RWPE1 (cell line): ENCODE data around the gene SYT1.

Experiments used
- CTCF ChIA-PET: fragments of 350-600 bp; sonication (Branson Sonifier 250); formaldehyde crosslinking; extraction: SDS; loops from one replicate; lab custom pipeline; 2021; lab: Yijun Ruan, JAX
- POLR2A ChIA-PET: fragments of 400-600 bp; formaldehyde crosslinking; extraction: SDS; loops from one replicate; lab custom pipeline; 2020; ENCODE audit warnings: antibody characterized with exemption; ENCODE audit not compliant: low non-redundant PET; lab: Yijun Ruan, JAX
- DNase-seq: peaks from one replicate; pipeline ENCODE4 v3.0.0; 2012; ENCODE audit warnings: low spot score
- H3K27ac ChIP-seq: fragments of 450-650 bp; 2 replicates; pipeline ENCODE4 v1.5.1; 2017
- CTCF ChIP-seq: fragments of 450-650 bp; conservative IDR thresholded peaks from 2 replicates; pipeline ENCODE4 v1.5.1; 2017; ENCODE audit warnings: low read depth, mild to moderate bottlenecking

SYT1 gene

GRCh38 chr12:79006306-79006705, 141.7 kb downstream of the SYT1 start:
- CTCF ChIA-PET: interaction anchor here (0.6 kb wide), 1 partner anchor 725 kb away, joined by 3 read pairs; no protein-coding TSS in a partner anchor
- 0 out of 2 replicates have a peak, but pooled peaks have one; percentile 13 for TF ChIP-seq CTCF
- peak; percentile 4 for DNase-seq
- POLR2A ChIA-PET: no interaction called here
- H3K27ac ChIP-seq: no peak overlapping the region

- TF ChIP-seq CTCF: no peak
- no peak overlapping the region for H3K27ac ChIP-seq
- CTCF ChIA-PET: interaction anchor here (0.6 kb wide), 1 partner anchor 549 kb away, joined by 3 read pairs; no protein-coding TSS in a partner anchor
- no peak for DNase-seq
- POLR2A ChIA-PET: no interaction called here
These were observed 144.0 kb downstream of the SYT1 start for GRCh38 chr12:79008591-79008990.

DNA sequence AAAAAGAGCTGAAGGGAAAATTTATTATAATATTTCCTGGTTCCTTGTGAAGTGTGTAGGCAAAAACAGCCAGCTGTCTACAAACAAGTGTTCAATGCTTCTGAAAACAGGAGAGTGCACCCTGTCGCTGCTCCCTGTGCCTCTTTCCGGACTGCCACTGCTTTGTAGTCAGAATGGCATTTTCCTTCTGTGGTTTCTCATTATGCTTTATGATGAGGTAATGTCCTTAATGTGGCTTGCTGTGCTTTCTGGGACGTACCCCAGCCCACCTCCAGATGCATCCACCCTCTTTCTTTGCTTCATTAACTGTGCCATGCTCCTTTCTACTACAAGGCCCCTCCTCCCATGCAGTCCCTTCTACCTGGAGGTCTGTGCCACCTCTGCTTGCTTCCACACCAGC, 148.1 kb downstream of the SYT1 start:
- no peak for DNase-seq
- no peak overlapping the region for H3K27ac ChIP-seq
- ChIA-PET POLR2A (no interaction called here), CTCF (no interaction called here)
- TF ChIP-seq CTCF: no peak

DNA sequence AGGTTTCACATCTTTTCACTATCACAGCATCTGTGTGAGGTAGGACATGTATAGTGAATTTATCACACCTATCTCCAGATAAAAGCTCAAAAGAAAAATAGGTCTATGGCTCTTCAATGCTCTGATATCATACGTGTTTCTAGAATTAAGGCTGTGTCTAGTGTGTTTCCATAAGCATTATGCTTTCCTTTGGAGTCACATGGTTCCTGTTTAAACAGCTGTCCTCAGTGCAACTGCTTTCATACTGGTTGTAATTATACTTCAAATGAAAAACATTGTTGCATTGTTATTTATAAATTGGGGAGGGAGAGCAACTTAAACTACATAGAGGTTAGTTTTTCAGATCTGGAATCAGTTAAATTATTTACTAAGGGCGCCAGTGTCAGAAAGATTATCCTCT, 151.6 kb downstream of the SYT1 start:
- POLR2A ChIA-PET: no interaction called here
- no peak overlapping the region for H3K27ac ChIP-seq
- CTCF ChIA-PET: no interaction called here

DNA sequence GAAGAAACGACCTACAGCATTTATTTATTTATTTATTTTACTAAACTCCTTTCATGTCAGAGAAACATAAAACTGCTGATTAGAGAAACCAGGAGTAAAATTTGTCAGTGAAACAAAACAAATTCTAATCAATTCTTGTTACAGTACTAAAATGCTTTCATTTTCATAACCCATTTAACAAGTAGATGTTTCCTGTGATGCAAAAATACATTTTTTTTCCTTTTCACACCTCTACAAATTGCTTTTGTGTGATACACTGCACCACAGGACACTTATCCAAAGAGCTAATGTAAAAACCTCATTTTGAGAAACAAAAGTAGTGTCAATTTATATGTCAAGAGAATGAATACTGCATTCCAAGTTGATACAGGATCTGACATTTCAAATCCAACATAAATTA, 155.1 kb downstream of the SYT1 start:
- CTCF ChIA-PET: no interaction called here
- POLR2A ChIA-PET: no interaction called here

More for the DNA sequence above, 151.6 kb downstream of the SYT1 start:
- TF ChIP-seq CTCF: no peak
- DNase-seq: no peak

GRCh38 chr12:79020106-79020505, 155.5 kb downstream of the SYT1 start:
- no peak overlapping the region for H3K27ac ChIP-seq
- TF ChIP-seq CTCF: no peak
- ChIA-PET POLR2A (no interaction called here), CTCF (no interaction called here)
- DNase-seq: no peak

More for the DNA sequence above, 155.1 kb downstream of the SYT1 start:
- no peak for TF ChIP-seq CTCF
- H3K27ac ChIP-seq: no peak overlapping the region
- DNase-seq: no peak
